HG02938 (cell line): ENCODE data around the gene COA8.

Source experiments
- ATAC-seq: cut with Tn5 transposase; IDR thresholded peaks from one replicate; pipeline ENCODE4 v1.9.1; 2021; ENCODE audit warnings: mild to moderate bottlenecking, moderate library complexity; ENCODE audit not compliant: unreplicated experiment

COA8 gene, protein sequence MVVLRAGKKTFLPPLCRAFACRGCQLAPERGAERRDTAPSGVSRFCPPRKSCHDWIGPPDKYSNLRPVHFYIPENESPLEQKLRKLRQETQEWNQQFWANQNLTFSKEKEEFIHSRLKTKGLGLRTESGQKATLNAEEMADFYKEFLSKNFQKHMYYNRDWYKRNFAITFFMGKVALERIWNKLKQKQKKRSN

DNA sequence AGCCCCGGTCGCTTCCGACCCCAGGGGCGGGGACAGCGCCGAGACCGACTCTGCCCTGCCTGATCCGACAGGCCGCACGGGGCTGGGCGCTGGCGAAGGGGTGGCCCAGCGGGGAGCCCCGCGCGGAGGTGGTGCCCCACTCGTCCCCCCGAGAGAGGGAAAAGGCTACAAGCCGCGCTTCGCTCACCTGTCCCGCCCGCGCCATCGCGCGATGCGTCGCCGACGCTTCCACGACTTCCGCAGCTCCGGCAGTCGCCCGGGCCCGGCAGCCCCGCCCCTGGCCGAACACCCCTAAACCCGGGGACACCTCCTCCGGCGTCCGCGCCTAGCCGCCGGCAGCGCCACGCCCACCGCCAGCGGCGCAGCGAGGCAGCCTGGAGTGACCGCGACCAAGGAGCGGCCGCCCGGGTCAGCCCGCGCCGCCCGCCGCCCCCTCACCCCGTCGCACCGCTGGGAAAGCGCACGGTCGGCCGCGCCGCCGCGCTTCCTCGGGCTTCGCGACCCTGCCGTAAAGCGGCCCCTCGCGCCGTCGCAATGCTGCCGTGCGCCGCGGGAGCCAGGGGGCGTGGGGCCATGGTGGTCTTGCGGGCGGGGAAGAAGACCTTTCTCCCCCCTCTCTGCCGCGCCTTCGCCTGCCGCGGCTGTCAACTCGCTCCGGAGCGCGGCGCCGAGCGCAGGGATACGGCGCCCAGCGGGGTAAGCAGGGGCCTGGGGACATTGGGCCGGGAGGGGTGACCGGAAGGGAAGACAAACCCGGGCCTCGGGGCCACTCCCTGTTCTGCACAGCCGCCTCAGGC lies at the start of gene COA8, which contains the start of gene BAG5:
COA8 (plus strand) TSS at position 532 of the 797 bp plus-strand sequence; CDS start at position 574, 42 bp downstream.
BAG5 (minus strand) TSS at position 229 of the 797 bp plus-strand sequence. CDS start 1,493 bp downstream, outside the sequence.
- ATAC-seq: peak; percentile 76

DNA sequence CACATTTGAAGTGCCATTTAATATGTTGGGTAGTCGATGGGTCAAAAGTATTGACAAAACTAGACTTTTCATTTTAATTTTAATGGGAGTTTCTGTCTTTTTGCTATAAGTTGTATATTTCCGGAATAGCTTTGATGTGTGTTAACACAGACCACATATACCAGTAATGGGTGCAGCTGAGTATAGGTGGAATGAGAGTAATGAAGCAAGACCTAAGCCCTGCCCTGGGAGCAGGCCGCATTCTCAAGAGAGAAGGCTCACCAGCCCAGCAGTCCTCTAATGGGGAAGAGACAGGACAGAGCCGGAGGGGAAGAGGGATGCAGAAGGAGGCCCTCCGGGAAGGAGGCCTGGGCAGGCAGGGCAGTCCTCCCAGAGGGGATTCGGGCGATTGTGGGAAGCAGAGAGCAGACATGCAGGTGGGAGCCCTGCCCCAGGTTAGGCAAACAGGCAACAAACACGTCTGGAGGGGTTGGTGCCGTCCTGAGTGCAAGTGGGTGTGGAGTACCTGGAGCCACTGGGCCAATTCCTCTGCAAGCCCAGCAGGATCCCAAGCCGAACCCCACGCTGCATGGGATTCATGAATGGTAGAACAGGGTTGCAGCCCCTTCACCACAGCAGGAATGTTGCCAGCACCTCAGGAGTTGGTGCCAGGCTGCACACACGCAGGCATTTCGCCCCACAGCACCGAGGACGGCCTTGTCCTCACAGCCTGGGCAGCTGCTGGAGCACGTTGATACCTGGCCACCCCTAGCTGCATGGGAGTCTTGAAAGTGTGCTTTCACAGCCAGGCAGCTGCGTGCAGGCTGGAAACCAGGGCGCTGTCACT lies 48.0 kb upstream of the COA8 start:
- no peak for ATAC-seq

DNA sequence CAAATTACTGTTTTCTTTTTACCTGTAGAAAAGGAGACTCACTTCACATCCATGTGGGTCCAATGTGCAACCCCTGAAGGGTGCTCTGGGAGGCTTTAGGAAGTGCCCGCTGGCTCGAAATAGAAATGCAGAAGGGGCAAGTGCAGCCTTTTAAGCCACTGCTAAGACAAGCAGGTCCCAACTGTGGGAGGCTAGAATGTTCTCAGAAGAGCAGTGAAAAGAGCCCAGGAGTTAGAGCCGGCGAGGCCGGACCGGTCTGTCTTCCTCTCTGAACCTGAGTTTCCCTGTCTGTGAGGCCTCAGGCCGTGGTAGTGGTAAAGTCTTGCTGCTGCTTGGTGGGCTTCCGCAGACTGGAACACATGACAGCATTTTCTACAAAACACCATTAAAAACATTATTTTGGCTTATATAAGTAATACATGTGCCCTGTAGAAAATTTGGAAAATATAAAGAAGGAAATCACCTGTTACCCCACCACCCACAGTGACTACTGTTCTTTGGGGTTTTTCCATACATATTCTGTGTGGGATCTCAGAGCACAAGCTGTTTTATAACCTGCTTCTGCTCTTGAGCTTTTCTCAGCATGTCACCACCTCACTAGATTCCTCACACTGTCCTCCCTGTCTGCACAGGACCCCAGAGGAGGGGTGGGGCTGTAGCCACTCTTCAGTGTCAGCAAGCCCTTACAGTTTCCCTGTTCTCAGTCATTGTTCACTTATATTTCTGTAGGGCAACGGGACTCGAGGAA lies 46.2 kb upstream of the COA8 start:
- ATAC-seq: no peak

DNA sequence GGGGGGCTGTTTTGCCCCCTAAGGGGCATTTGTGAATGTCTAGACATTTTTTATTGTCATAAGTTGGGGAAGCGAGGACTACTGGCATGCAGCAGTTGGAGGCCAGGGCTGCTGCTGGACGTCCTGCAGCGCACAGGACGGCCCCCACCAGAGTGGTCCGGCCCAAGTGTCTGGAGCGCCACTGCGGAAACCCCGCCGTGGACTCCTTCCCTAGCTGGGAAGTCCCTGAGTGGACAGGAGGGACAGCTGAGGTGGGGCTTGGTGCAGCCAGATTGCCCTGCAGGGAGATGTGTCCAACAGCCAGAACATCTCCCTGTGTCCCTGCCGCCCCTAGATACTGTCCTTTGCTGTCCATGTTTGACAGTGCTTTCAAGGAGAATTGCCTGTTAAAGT lies 45.6 kb upstream of the COA8 start:
- ATAC-seq: no peak

DNA sequence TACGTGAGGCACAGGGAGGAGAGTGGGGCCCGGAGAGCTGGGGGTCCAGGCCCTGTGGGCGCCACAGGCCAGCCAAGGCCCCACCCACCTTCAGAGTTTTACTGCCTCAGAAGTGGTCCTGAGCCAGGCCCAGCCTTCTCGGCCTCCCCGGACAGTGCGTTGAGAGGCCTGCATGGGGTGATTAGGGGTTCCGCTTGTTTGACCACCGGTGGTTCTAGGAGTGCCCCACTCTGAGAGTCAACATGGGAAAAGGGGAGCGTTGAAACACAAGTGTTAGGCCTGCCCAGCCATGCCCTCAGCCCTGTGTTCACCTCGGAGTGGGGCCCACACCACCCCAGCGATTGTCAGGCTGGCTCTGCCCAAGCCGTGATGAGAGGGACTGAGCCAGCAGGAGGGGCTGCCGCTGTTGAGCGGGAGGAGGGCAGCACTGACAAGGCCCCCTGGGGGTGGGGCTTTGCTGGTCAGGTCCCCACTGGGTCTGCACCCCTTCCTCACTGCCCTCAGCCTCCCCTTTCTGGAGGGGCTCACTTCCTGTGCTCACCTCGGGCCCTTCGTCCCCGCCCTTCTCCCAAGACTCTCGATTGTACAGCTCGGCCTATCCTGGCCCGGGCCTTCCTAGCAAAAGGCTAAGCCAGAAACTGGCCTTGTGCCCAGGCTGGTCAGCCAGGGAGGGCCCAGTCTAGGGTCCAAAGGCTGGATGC lies 44.9 kb upstream of the COA8 start:
- no peak for ATAC-seq

DNA sequence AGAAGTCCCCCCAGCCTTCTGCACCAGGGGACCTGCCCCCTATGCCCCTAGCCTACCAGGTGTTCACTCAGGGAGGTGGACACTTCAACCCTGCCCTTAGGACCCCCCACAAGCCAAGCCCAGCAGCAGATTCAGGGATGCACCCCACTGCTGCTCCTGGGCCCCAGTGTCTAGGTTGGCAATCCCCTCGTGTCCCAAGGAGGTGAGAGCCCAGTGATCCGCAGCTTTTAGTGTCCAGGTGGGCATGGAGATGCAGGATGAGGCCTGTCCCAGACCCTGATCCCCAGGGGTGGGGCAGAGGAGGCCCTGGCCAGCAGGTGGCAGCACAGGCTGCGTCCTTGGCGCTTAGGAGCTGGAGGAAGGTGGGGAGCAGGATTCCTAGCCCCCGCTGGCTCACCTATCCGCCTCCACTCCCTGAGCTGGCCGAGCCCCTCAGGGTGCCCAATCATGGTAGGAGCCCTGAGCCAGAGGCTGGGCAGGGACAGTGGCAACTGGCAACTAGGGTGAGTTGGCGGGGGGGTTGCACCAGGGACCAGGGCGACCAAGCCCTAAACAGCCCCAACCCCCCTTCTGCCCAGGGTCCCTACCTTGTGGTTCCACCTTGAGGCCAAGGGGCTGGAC lies 44.2 kb upstream of the COA8 start:
- no peak for ATAC-seq

DNA sequence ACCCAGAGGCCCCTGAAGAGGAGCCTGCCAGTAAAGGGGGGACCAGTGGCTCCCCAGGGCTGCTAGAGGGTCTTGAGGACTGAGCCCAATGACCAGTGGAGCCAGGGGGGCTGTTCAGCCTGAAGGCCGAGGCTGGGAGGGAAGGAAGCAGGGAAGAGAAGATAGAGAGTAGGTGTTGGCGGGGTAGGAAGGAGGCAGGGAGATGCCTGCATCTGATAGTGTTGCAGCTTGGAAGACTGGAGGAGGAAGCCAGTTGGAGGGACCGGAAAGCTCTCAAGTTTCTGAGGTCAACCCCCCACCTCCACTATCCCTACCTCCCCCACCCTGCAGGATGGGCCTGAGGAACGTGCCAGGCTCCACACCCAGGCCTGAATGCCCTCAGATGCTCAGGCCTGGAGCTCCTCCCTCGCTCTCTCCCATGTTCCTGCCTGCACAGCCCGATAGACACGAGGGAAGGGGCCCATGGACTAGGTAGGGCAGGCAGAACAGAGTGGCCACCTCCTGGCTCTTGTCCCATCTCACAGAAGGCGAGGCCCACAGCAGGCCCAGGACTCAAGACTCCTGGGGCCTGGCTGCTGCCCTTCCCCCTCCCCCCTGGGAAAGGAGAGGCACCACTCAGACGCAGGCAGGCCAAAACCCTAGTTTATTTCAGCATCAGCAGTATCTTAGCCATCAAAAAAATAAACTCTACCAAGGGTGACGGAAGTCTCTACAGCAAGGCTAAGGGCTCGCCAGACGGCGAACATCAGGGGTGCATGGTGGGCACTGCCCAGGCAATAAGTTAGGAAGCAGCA lies 43.5 kb upstream of the COA8 start:
- no peak for ATAC-seq

DNA sequence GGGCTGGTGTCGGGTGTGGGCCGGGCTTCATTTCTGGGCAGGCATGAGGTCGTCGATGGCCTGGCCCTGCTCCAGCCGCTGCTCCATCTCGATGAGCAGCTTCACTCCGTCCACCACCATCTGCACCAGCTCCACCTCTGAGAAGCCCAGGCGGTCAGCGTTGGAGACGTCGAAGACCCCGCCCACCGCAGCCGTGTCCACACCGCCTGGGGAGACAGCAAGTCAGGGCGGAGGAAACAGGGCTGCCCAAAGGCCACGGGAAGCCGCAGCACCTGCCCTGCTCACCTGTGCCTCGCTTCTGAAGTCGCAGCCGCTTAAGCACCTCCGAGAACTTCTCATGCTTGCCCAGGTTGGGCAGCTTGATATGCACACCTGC lies 42.9 kb upstream of the COA8 start:
- no peak for ATAC-seq

DNA sequence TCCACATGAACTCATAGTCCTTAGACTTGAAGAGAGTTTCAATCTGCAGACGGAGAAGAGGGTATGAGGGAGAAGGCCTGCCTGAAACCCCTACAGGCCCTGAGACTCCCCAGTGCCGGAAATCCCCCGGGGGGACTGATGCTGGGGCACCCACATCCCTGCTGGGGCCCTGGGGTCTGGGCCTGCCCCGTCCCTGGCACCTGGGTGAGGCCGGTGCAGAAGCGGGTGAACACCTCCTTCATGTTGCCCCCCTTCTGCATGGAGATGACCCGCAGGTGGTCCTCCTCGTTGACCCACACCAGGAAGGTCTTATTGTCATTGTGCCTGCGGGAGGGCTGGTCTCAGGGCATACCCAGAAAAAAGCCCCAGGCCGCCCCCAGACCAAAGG lies 42.5 kb upstream of the COA8 start:
- ATAC-seq: no peak

DNA sequence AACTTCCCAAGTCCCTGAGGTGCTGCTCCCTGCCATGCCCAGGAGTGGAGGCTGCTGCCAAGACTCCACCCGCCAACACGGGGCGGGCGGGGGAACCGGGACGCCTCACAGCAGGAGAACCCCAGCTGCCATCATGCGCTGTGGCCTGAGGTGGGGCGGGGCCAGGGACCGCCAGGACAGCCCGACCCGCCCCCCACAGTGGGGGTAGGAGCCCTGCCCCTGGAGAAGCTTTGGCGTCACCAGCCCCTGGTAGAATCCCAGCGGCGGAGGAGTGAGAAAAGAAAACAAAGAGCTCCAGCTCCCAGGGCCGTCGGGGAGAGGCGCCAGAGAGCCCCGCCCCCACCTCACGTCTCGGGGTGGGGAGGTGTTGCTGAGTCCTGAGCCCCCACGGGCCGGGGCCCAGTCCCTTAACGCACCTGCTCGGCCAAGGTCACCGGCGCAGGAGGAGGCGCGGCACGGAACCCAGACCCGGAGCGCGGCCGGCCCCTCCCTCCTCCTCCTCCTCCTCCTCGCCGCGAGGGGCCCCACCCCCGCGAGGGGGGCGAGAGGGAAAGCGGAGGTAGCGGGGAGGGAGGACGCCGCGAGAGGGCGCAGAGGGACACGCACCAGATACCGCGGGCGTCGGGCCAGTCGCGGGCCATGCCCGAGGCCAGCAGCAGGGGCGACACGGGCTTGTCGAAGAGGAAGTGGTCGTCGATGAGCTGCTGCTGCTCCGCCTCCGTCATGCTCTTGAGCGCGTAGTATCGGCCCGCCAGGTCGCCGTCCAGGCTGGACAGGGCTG lies 41.9 kb upstream of the COA8 start:
- no peak for ATAC-seq

DNA sequence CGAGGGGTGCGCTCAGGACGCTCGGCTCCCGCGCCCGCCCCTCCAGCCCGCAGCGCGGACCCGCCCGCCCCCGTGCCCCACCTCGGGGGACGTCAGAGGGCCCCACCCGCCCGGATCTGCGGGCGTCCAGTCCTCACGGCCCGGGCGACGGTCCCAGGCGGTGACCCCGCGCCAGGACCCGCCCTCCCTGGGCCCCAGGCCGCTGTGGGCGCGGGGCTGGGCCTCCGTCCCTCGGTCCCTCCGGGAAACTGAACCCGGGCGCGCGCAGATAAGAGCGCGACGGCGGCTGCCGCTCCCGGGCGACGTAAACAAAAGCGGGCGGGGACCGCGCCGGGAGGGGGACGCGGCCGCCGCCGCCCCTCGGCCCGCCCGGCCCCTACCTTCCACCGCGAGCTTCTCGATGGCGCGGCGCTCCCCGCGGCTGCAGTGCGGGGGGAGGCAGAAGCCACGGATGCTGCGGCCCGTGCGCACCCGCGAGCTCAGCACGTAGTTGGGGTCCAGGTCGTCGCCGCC lies 41.3 kb upstream of the COA8 start:
- ATAC-seq: no peak

DNA sequence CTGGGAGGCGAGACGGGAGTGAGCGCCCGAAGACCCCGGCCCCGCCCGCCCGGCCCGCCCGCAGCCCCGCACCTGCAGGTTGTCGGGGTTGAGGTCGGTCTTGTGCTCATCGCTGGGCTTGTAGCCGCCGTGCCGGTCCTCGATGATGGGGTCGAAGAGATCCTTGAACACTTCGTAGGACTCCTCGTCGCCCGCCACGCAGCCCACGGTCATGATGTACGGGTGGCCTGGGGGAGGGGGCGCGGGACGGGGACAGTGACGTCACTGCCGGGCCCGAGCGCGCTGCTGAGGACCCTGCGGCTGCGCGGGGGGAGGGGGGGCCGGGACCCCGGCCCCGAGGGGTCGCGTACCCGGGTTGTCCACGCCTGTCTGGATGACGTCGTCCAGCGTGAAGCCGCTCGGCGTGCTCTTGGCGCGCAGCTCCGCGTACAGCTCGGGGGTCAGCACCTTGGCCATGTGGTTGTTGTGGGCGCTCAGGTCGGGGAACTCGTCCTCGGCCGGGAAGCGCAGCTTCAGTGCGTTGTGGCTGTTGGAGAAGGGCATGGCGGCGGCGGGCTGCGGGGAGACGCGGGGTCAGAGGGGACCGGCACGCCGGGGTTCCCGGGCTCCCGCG lies 40.7 kb upstream of the COA8 start:
- ATAC-seq: no peak

DNA sequence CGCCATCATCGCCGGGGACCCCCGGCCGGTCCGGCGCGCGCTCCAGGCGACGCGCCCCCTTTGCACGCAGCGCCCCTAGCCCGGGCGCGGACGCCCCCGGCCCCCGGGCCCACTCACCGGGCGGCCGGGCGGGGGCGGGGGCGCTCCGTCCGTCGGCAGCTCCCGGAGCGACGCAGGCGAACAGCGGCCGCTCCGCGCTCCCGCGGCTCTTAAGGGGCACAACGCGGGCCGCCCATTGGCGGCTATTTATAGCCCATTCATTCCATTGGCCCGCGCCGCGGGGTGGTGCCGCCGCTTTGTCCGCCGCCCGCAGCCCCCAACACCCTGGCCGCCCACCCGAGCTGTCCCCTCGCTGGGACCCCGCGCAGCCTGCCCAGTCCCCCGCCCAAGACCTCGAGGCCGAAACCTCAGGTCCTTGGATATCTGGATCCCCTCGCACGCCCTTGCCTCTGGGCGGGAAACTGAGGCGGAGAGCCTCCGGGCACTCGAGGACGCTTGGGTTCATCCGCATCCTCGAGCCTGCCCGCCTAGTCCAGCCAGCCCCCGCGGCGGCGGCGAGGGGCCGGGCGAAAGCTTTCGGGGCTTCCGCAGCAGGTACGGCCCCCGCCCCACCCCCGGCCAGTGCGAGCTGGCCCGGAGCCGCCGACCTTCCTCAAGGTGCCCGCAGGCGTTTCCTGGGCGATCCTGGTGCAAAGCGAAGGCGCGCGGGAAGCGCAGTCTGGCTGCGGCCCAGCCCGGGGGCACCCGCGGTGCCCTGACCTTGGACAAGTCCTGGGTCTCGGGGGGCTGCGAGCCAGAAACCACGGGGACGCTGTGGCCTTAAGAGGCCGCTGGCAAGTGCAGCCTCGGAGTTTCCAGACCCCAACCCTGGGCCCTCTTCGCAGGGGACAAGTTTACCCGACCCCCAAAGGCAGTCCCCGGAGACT lies 39.8 kb upstream of the COA8 start, which contains the start of gene CKB:
CKB (minus strand) TSS at position 182 of the 926 bp plus-strand sequence. CDS start 337 bp downstream, outside the sequence.
- ATAC-seq: no peak

DNA sequence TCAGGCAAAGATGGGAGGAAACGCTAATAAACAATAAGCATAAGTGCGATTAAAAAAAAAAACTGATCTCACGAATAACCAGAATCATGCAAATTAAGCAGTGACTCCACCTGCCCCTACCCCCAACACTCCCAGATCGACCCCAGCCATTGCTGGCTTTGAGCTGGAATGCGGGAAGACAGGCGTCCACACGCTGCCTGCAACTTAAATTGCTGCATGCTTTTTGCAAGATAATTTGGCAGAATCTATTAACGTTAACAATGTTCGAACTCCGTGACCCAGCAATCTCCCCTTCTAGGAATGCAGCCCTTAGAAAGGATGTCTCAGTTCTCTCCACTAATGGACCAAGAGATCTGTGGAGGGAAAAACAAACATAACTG lies 39.2 kb upstream of the COA8 start:
- ATAC-seq: no peak

DNA sequence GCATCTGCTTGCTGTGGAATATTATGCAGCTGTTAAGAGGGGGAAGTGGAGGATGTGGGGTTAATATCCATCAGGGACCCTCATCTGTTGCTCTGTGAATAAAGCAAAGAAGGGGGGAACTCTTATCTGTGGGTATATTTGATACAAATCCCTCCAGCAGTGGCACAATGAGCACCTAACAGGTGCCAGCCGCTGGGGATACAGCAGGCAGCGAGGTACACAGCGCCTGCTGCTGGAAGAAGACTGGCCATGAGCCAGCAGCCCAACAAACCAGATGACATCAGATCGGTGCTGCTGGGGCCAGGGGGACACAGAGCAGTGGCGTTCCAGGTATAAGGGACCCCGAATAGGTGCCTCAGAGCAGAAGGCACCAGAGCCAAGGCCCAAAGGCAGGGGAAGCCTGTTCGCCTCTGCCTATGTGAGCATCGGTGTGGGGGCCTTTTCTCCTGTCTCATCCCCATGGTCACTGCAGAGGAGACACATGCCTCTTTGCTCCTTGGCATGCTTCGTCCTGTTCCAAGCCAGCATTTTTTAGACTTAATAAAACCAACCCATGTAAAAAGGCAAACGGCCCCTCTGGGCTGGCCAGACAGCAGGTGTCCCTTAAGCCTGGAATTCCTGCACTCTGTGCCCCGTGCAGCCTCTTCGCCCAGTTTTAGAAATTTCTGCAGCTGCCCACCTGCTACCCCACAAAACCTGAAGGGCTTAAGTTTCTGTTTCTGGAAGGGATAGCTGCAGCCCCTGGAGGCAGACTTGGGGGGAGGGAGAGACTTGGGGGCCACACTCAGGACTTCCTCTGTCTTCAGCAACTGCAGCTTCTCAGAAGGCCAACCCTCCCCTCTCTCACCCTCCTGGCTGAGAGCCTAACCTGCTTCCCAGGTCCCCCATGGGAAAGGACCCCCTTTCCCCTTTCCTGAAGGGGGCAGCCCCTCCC lies 38.5 kb upstream of the COA8 start:
- ATAC-seq: no peak
